Measurements from ENCODE around the gene GJA1. TPM values are rescaled to one million over a fixed set of nuclear protein-coding genes. Genes with fewer than 3 reads are reported as not detected.
A peak's percentile ranks its signal among the peaks of the same experiment; 100 is the strongest.
"Not testable (repeated sequence)": the region's sequence is repeated elsewhere in the genome, so short reads cannot be mapped to it uniquely, and the experiment has no call there.

The GJA1 gene
- polyA plus RNA-seq, 2 donors, result 21.5 to 76.7 TPM

- WGBS, 2 donors, result 94 to 96% methylated on average over 19 of the region's 19 CpGs
- no peak overlapping the region for H3K4me3 ChIP-seq (ENCODE audit: low read depth in 1 of 2, low read length in 2 of 2)
These were observed 27.1 kb upstream of the GJA1 start for GRCh38 chr6:121408321-121408720.

DNA sequence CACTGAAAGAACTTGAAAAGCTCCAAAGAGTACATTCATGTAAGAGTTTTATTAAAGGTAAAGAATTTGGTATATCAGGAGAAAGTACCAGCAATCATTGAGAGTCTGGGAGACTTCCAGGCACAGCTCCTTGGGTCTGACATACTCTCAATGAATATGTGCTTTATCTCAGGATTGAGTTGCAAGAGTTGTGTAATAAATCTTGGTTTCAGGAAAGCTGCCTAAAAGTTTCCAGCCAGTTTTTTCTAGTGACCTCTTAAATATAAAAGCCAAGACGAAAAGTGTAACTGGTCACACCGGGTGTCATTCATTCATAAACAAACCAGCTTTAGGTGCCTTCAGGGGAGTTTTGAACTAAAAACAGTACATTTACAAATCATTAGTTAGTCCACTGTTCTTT is 21.6 kb upstream of the GJA1 start:
- 36 to 54% methylated on average over 2 of the region's 2 CpGs for WGBS, 2 donors
- Histone ChIP-seq H3K27me3 (ENCODE audit: control insufficient read depth in 1 of 2, insufficient read depth in 2 of 2, low read length in 2 of 2) (no peaks in the 10 kb centered on the region), H3K9me3 (ENCODE audit: control insufficient read depth in 2 of 2, insufficient read depth in 1 of 2, low read depth in 1 of 2, low read length in 1 of 2) (no peaks in the 10 kb centered on the region), H3K27ac (ENCODE audit: low read depth in 2 of 2, low read length in 1 of 2) (no peak overlapping the region), H3K36me3 (ENCODE audit: control insufficient read depth in 2 of 2, insufficient read depth in 2 of 2, low read length in 1 of 2) (no peaks in the 10 kb centered on the region), H3K4me1 (ENCODE audit: control insufficient read depth in 2 of 2, insufficient read depth in 2 of 2, low read length in 1 of 2) (no peaks in the 10 kb centered on the region), H3K4me3 (ENCODE audit: low read depth in 1 of 2, low read length in 2 of 2) (no peak overlapping the region)

More at GRCh38 chr6:121408321-121408720, 27.1 kb upstream of the GJA1 start:
- no peaks in the 10 kb centered on the region for H3K9me3 ChIP-seq (ENCODE audit: control insufficient read depth in 2 of 2, insufficient read depth in 1 of 2, low read depth in 1 of 2, low read length in 1 of 2)
- H3K36me3 ChIP-seq (ENCODE audit: control insufficient read depth in 2 of 2, insufficient read depth in 2 of 2, low read length in 1 of 2), result no peaks in the 10 kb centered on the region
- H3K27me3 ChIP-seq (ENCODE audit: control insufficient read depth in 1 of 2, insufficient read depth in 2 of 2, low read length in 2 of 2), result no peaks in the 10 kb centered on the region
- no peaks in the 10 kb centered on the region for H3K4me1 ChIP-seq (ENCODE audit: control insufficient read depth in 2 of 2, insufficient read depth in 2 of 2, low read length in 1 of 2)
- H3K27ac ChIP-seq (ENCODE audit: low read depth in 2 of 2, low read length in 1 of 2), result no peak overlapping the region

- Histone ChIP-seq H3K9me3 (ENCODE audit: control insufficient read depth in 2 of 2, insufficient read depth in 1 of 2, low read depth in 1 of 2, low read length in 1 of 2) (no peaks in the 10 kb centered on the region), H3K4me3 (ENCODE audit: low read depth in 1 of 2, low read length in 2 of 2) (no peak overlapping the region), H3K27me3 (ENCODE audit: control insufficient read depth in 1 of 2, insufficient read depth in 2 of 2, low read length in 2 of 2) (no peaks in the 10 kb centered on the region), H3K27ac (ENCODE audit: low read depth in 2 of 2, low read length in 1 of 2) (no peak overlapping the region), H3K36me3 (ENCODE audit: control insufficient read depth in 2 of 2, insufficient read depth in 2 of 2, low read length in 1 of 2) (no peaks in the 10 kb centered on the region), H3K4me1 (ENCODE audit: control insufficient read depth in 2 of 2, insufficient read depth in 2 of 2, low read length in 1 of 2) (no peaks in the 10 kb centered on the region)
- 88 to 95% methylated on average over 4 of the region's 4 CpGs for WGBS, 2 donors
These were observed 17.1 kb upstream of the GJA1 start for GRCh38 chr6:121418346-121418745.

GRCh38 chr6:121426686-121427085 is 8.8 kb upstream of the GJA1 start:
- Histone ChIP-seq H3K27ac (ENCODE audit: low read depth in 2 of 2, low read length in 1 of 2) (no peak overlapping the region), H3K27me3 (ENCODE audit: control insufficient read depth in 1 of 2, insufficient read depth in 2 of 2, low read length in 2 of 2) (no peaks in the 10 kb centered on the region), H3K4me3 (ENCODE audit: low read depth in 1 of 2, low read length in 2 of 2) (no peak overlapping the region), H3K36me3 (ENCODE audit: control insufficient read depth in 2 of 2, insufficient read depth in 2 of 2, low read length in 1 of 2) (no peaks in the 10 kb centered on the region), H3K9me3 (ENCODE audit: control insufficient read depth in 2 of 2, insufficient read depth in 1 of 2, low read depth in 1 of 2, low read length in 1 of 2) (no peaks in the 10 kb centered on the region), H3K4me1 (ENCODE audit: control insufficient read depth in 2 of 2, insufficient read depth in 2 of 2, low read length in 1 of 2) (no peaks in the 10 kb centered on the region)
- WGBS, 2 donors, result 59 to 76% methylated on average over 3 of the region's 3 CpGs

- Histone ChIP-seq H3K27me3 (ENCODE audit: control insufficient read depth in 1 of 2, insufficient read depth in 2 of 2, low read length in 2 of 2) (no peaks in the 10 kb centered on the region), H3K27ac (ENCODE audit: low read depth in 2 of 2, low read length in 1 of 2) (no peak overlapping the region), H3K9me3 (ENCODE audit: control insufficient read depth in 2 of 2, insufficient read depth in 1 of 2, low read depth in 1 of 2, low read length in 1 of 2) (no peaks in the 10 kb centered on the region), H3K36me3 (ENCODE audit: control insufficient read depth in 2 of 2, insufficient read depth in 2 of 2, low read length in 1 of 2) (no peaks in the 10 kb centered on the region), H3K4me1 (ENCODE audit: control insufficient read depth in 2 of 2, insufficient read depth in 2 of 2, low read length in 1 of 2) (no peaks in the 10 kb centered on the region), H3K4me3 (ENCODE audit: low read depth in 1 of 2, low read length in 2 of 2) (no peak overlapping the region)
- 80 to 81% methylated on average over 15 of the region's 15 CpGs for WGBS, 2 donors
These were observed 6.3 kb upstream of the GJA1 start for GRCh38 chr6:121428872-121429756.

DNA sequence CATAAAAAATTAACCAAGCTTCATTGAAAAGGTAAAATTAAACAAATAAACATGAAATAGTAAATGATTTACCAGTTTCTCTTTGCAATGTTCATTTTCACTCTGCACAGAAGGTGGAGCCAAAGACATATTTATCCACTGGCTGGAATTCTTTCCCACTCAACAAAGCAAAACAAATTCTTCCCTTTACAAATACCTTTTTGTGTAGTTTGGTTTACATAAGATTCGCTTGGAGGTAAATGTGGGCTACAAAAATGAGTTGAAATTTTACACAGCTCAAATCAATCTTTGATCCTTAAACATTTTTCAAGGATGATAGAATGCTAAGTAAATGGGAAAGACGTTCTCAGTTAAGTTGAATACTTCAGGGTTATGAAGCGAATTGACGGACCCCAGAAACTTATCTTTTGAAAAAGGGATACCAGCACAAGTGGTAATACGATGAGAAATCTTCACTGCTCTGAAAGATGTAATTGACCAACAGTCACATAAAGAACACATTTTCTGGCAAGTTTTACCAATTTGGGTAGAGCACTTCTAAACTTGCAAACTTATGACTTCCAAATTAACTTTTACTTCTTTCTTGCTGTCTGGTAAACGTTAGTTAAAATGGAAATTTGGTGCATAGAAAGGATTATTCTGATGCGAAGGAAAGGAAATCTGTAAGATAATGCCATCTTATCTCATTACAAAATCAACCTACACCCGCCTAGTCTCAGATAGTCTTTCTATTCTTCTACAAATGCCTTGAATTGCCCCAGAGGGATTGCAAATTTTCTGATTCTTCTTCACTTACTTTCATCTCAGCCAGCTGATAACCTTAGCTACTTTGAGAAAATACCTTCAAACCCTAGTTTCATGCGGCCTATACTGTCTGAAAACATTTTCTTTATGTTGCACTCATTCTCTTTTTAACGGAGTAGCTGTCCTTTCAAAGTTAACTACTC is 4.7 kb upstream of the GJA1 start:
- H3K4me1 ChIP-seq (ENCODE audit: control insufficient read depth in 2 of 2, insufficient read depth in 2 of 2, low read length in 1 of 2), result no peaks in the 10 kb centered on the region
- 55 to 56% methylated on average over 10 of the region's 10 CpGs for WGBS, 2 donors
- H3K27ac ChIP-seq (ENCODE audit: low read depth in 2 of 2, low read length in 1 of 2), result no peak overlapping the region
- no peaks in the 10 kb centered on the region for H3K9me3 ChIP-seq (ENCODE audit: control insufficient read depth in 2 of 2, insufficient read depth in 1 of 2, low read depth in 1 of 2, low read length in 1 of 2)
- no peak overlapping the region for H3K4me3 ChIP-seq (ENCODE audit: low read depth in 1 of 2, low read length in 2 of 2)
- no peaks in the 10 kb centered on the region for H3K36me3 ChIP-seq (ENCODE audit: control insufficient read depth in 2 of 2, insufficient read depth in 2 of 2, low read length in 1 of 2)
- H3K27me3 ChIP-seq (ENCODE audit: control insufficient read depth in 1 of 2, insufficient read depth in 2 of 2, low read length in 2 of 2), result no peaks in the 10 kb centered on the region

GRCh38 chr6:121431776-121432175 is 3.7 kb upstream of the GJA1 start:
- not testable (repeated sequence) for H3K9me3 ChIP-seq (ENCODE audit: control insufficient read depth in 2 of 2, insufficient read depth in 1 of 2, low read depth in 1 of 2, low read length in 1 of 2); H3K27ac ChIP-seq (ENCODE audit: low read depth in 2 of 2, low read length in 1 of 2); H3K4me3 ChIP-seq (ENCODE audit: low read depth in 1 of 2, low read length in 2 of 2); H3K4me1 ChIP-seq (ENCODE audit: control insufficient read depth in 2 of 2, insufficient read depth in 2 of 2, low read length in 1 of 2); H3K36me3 ChIP-seq (ENCODE audit: control insufficient read depth in 2 of 2, insufficient read depth in 2 of 2, low read length in 1 of 2); H3K27me3 ChIP-seq (ENCODE audit: control insufficient read depth in 1 of 2, insufficient read depth in 2 of 2, low read length in 2 of 2)
- WGBS, 2 donors, result 92 to 95% methylated on average over 6 of the region's 6 CpGs

GRCh38 chr6:121434037-121434770 is 1.2 kb upstream of the GJA1 start:
- WGBS, 2 donors, result 89 to 90% methylated on average over 13 of the region's 13 CpGs
- Histone ChIP-seq H3K27ac (ENCODE audit: low read depth in 2 of 2, low read length in 1 of 2) (peak overlapping the region in 1 of 2 donors; percentile 36), H3K9me3 (ENCODE audit: control insufficient read depth in 2 of 2, insufficient read depth in 1 of 2, low read depth in 1 of 2, low read length in 1 of 2) (no peaks in the 10 kb centered on the region)

DNA sequence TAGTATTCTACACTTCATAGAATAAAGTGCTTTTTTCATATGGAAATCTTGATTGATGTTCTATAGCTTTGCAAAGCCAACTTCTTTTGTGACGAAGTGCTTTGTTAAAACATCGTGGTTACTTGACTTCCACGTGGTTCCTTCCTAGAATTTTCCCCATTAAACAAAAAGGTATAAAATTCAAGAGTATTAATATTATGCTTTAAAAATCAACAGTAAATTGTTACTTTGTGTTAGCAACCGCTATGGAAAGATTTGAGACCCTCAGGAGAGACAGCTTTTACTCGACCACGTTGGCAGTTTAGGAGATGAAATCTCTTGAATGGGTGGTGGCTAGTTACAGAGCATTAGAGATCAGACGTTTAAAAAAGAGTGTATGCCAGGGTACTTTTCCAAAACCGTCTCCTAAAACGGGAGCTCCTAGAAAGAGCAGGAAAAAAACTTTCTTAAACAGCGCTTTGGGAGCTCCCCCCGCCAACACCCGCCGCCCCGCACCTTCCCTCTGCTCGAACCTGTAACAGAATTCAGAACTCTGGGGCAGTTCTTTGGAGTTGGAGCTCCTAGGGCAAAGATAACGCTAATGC is 920 bp downstream of the GJA1 start:
- Histone ChIP-seq H3K4me3 (ENCODE audit: low read depth in 1 of 2, low read length in 2 of 2) (peak overlapping the region; percentile 60 to 93), H3K27ac (ENCODE audit: low read depth in 2 of 2, low read length in 1 of 2) (peak overlapping the region; percentile 80 to 94), H3K9me3 (ENCODE audit: control insufficient read depth in 2 of 2, insufficient read depth in 1 of 2, low read depth in 1 of 2, low read length in 1 of 2) (no peaks in the 10 kb centered on the region), H3K27me3 (ENCODE audit: control insufficient read depth in 1 of 2, insufficient read depth in 2 of 2, low read length in 2 of 2) (no peaks in the 10 kb centered on the region), H3K4me1 (ENCODE audit: control insufficient read depth in 2 of 2, insufficient read depth in 2 of 2, low read length in 1 of 2) (no peaks in the 10 kb centered on the region), H3K36me3 (ENCODE audit: control insufficient read depth in 2 of 2, insufficient read depth in 2 of 2, low read length in 1 of 2) (no peaks in the 10 kb centered on the region)
- WGBS, 2 donors, result 2 to 3% methylated on average over 16 of the region's 16 CpGs

More at GRCh38 chr6:121434037-121434770, 1.2 kb upstream of the GJA1 start:
- H3K4me1 ChIP-seq (ENCODE audit: control insufficient read depth in 2 of 2, insufficient read depth in 2 of 2, low read length in 1 of 2), result no peaks in the 10 kb centered on the region
- H3K4me3 ChIP-seq (ENCODE audit: low read depth in 1 of 2, low read length in 2 of 2), result no peak overlapping the region
- no peaks in the 10 kb centered on the region for H3K27me3 ChIP-seq (ENCODE audit: control insufficient read depth in 1 of 2, insufficient read depth in 2 of 2, low read length in 2 of 2)
- no peaks in the 10 kb centered on the region for H3K36me3 ChIP-seq (ENCODE audit: control insufficient read depth in 2 of 2, insufficient read depth in 2 of 2, low read length in 1 of 2)

Measured in esophagus (tissue), 2 donors.